Inferior parietal cortex (tissue), 1 donor: Measurements from ENCODE around the gene PPP2R3B.
"Not testable (repeated sequence)": the region's sequence is repeated elsewhere in the genome, so short reads cannot be mapped to it uniquely, and the experiment has no call there.

Experiments used
- DNase-seq: peaks from one replicate; pipeline ENCODE4 v3.0.0-alpha.2; 2016; ENCODE audit errors: extremely low spot score

PPP2R3B gene

DNA sequence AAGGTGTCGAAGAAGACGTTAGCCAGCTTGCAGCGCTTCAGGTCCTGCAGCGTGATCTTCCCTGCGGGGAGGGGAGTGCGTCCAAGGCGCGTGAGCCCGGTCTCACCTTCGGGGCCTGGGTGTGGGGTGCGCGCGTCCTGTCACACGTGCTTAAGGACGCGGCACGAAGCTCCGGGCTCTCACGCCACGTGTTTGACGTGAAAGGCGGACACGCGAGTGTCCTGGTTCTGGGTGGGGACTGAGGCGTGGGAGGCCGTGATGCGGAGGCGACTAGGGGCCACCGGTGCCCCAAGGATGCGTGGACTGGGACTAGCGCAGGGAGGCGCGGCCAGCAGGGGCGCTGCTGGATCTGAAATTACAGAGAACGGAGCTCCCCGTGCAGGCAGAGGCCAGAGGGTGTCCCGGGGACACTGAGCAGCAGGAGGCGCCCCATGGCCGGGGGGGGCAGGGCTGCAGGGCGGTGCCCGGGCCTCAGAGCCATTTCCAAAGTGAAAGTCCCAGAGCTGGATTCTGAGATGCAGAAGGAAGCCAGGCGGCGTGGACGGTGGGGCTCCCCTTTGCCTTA, 47.8 kb downstream of the PPP2R3B start:
- DNase-seq, result no peak

DNA sequence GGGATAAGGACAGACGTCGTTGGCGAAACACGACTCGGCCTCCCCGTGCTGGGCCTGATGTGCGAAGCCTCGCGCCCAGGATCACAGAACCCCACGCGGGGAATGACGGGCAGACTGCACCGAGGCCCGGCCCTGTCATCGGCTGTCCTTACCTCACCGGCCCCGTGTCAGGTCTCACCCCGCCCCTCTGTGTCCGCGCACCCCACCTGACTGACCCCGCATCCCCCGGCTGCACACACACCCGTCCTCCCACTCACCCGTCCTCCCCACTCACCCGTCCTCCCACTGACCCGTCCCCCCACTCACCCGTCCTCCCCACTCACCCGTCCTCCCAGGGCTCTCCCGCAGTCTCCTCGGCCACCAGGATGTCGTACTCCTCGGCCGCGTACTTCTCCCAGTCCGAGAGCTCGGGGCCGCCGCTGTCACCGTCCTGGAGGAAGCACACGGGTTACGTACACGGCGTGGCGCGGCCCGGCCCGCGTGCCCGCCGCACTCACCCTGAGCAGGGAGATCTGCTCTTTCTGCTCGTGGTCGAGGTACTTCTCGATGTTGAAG, 48.3 kb downstream of the PPP2R3B start:
- no peak for DNase-seq

DNA sequence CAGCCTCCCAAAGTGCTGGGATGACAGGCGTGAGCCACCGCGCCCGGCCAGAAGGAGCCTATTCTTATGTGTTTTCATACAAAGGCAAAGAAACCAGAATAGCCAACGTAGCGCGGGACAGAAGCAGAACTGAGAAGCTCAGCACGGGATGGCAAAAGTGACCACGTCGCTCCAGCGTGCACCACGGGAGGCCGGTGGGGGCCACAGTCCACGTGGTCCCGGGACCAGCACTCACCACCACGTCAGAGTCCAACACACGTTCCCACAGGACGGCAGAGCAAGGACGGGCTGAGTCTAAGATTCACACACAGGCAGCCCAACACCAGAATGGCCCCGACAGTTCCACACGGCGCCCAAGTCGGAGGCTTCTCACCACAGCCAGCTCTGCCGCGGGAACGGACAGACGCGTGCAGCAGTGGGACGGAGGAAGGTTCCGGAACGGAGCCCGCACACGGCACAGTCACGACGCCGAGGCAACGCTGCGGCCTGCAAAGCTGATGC, 49.3 kb downstream of the PPP2R3B start:
- DNase-seq, result no peak

DNA sequence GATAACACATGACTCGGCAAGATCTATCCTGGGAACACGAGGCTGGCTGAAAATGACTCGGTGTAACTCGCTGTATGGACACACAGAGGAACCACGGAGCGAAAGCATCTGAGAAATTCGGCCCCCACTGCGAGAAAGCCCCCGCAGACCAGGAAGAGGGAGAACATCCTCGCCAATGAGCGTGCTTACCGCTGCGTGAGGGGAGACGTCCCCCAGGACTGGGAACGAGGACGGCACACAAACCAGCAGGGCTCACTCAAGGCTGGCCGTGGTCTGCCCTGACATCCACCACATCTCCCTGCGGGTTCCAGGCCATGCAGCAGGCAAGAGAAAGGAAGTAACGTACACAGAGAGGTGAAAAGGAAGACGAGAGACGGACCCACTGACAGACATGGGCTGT, 50.5 kb downstream of the PPP2R3B start:
- DNase-seq, result no peak

DNA sequence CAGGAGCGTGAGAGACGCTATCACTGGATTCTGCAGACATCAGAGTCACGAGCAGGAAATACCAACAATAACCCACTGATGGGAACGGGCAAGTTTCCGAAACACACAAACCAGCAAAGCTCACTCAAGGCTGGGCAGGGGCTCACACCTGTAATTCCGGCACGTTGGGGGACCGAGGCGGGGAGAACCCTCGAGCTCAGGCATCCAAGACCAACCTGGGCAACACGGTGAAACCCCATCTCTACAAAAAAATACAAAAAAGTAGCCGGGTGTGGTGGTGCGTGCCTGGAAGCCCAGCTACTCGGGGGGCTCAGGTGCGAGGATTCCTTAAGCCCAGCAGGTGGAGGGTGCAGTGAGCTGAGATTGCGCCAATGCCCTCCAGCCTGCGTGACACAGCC, 51.0 kb downstream of the PPP2R3B start:
- DNase-seq, result no peak

DNA sequence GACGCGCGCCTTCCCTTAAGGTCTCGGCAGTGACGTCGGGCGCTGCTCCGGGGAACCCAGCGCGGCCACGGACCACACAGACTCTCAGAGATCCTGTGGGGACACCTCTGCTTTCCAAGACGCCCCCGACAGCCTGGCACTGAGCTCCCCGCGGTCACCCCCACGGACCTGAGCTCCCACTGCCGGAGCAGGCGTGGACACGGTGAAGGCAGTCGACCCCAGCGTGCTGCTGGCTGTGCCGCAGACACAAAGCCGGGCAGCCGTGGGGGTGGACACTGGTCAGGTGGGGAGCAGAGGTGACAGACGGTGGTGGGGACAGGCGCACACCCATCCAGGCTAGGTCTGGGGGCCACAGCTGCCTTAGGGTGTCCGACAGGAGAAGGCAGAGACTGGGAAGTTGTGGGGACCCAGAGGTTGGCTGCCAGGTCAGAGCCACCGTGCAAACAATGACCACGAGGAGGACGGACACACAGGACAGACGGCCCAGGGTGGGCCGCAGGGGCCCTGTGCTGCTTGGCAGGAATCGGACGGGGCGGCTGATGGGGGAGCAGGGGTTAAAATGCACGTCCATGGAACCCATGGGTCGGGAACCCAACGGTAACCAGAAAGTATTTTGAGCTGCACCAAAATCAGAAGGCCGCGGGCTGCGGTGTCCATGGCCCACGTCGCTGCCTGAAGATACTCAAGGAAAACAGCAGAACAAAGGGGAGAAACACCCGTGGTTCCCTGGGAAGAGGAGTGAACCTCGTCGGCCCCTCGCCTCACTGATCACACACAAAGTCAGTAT, 51.5 kb downstream of the PPP2R3B start:
- DNase-seq, result no peak

DNA sequence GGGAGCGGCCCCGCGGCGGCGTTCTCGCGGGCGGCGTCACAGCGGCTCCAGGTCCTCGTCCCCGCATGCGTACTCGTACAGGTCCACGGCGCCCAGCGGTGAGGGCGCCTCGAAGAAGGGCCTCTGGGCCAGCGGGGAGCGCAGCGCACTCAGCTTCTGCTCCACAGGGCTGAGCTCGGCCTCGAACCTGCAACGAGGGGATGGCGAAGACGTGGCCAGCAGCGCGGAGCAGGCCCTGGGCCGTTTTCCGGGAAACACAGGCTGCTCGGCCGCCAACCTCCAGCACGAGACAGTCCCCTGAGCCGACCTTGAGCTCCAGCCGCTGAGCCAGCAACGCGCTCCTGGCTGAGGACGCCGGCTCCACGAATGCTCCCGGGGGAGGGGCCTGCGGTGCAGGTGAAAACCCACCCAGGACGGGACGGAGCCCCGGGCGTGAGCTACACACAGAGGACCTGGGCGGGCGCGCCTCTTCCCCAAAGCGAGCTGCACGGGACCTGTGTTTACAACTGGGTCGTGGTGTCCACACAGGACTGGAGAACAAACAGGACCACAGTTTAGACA, 52.3 kb downstream of the PPP2R3B start:
- no peak for DNase-seq

DNA sequence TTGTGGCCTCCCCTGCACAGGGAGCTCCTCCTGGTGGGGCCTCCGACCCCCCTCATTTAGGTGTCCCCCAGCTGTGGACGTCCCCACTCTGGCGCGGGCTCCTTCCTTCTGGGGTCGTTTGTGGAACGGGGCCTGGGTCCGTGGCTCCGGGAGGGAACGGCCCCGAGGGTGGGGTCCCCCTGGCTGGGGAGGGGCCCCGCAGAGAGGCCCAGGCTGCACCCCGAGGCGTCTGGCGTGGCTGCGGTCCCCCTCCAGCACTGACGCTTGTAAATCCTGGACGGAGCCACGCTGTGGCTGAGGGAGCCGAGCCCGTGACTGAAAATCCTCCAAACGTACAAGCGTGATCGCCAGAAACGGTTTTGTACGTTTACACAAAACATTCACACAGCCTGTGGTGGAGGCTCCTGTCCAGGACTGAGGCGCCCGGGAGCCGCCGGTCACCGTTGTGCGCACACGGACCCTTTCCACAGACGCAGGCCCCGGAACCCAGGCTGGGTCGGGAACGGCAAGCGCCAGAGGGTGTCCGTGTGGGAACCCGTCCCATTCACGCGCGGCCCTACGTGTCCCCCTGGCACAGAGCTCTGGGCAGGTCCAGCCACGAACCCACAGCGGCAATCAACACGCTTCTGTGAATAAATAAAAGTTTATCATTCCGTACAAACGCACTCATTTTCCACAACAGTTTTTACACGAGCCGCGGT, 52.9 kb downstream of the PPP2R3B start:
- DNase-seq, result no peak

DNA sequence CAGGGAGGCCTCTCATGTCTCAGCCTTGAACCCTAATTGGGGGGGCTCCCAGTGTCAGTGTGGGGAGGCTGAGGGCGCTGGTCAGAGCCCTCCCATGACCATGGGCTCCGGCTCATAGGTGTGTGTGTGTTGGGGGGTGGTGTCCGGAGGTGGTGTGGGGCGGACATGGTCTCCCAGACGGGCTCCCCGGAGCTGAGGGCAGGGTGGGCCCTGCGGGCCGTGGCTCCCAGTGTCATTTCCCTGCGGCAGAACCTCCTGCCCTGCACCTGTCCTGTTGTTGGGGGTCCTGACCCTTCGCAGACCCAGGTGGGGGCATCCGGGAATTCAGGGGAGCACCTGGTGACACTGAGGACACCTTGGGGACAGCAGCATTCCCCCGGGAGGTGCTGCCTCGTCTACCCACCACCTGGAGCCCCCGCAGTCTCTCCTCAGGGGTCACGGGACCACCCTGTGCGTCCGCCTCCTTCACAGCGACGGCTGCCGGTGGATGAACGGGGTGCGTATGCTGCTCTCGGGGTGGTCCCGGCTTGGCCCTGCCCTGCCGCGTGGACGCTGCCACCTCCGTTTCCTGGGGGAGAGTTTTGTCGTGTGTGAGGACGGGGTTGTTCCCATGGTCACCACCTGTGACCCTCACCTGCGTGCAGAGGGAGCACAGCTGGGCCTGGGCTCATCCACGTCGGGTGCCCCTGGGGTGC, 53.6 kb downstream of the PPP2R3B start:
- DNase-seq, result no peak

DNA sequence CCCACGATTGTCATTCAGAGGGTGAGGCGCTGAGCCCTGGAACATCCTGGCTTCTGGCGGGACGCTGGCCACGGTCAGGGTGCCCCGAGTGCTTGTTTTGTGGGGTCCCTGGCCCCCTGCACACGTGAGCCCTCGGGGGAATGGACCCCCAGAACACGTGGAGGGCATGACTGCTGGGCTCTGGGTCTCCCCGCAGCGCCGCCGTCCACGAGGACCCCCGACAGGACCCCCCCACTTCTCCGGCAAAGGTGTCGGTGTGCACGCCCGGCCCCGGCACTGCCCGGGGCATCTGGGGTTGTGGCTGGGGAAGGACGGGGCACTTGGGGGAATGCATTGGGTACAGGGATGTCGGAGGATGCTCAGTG, 54.2 kb downstream of the PPP2R3B start:
- no peak for DNase-seq

DNA sequence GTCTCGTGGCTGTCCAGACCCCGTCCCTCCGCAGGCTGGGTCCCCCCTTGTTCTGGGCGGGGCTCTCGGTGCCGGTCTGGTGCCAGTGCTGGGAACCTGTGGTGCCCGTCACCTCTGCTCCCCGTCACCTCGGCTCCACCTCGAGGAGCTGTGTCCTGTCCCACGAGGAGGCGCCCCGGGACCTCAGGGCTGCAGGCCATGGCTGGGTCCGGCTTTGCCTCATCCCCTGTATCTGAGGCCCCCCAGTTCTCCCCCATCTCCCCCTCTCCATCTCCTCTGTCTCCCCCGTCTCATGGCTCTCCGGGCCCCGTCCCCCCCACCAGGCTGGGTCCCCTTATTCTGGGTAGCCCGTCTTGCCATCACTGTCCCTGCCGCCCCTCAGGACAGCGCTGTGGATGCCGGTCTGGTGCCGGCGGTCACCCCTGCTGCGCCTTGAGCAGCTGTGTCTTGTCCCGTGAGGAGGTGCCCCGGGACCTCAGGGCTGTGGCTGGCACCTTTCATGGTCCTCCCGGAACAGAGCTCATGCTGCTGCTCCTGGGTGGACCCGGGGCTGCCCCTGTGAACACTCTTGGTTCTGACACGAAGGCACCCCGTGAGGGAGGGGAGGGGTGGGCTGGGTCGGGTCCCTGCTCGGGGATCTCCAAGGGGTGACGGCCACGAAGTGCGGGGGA, 54.7 kb downstream of the PPP2R3B start:
- no peak for DNase-seq

DNA sequence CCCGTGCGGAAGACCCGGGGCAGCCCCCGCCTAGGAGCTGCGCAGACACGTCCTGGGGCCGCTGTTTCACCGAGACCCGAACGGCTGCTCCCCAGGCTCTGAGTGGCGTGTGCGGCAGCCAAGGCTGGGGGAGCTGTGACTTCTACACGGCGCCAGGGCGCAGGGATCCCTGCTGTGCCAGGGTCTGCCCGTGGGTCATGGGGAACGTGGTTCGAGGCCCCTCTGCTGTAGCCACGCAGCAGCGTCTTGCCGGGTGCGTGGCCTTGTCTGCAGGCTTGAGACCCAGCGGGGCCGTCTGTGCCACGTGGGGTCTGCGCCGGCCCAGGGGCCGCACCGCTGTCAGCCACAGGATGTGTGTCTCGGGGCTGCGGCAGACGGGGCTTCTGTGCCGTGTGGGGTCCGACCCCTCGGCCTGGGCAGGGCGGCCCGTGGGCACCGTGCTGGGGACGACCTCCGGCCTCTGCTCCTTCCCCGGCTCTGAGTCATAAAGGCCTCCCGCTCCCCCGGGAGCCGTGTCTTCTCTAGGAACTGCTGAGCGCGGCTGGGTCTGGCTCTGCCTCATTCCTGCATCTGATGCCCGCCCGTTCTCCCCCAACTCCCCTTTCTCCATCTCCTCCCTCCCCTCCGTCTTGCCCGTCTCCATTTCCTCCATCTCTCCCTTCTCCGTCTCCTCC, 55.4 kb downstream of the PPP2R3B start:
- no peak for DNase-seq

DNA sequence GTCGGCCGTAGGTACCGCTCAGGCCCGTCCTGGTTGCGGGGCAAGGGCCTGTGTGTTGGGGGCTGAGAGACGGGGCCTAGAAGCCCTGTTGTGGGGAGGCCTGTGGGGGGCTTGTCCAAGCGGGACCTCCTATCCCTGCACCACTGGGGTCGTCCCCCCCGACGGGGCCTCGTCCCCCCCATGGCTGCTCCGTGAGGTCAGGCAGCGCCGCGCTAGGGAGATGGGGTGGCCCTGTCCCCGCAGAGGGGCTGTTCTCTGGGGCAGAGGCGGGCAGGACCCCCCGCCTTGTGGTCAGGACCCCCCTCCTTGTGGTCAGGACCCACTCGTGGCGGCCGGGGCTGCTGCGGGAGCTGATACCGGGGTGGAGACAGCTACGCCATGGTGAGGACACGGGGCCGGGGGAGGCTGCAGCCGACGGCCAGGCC, 56.0 kb downstream of the PPP2R3B start:
- DNase-seq, result no peak

DNA sequence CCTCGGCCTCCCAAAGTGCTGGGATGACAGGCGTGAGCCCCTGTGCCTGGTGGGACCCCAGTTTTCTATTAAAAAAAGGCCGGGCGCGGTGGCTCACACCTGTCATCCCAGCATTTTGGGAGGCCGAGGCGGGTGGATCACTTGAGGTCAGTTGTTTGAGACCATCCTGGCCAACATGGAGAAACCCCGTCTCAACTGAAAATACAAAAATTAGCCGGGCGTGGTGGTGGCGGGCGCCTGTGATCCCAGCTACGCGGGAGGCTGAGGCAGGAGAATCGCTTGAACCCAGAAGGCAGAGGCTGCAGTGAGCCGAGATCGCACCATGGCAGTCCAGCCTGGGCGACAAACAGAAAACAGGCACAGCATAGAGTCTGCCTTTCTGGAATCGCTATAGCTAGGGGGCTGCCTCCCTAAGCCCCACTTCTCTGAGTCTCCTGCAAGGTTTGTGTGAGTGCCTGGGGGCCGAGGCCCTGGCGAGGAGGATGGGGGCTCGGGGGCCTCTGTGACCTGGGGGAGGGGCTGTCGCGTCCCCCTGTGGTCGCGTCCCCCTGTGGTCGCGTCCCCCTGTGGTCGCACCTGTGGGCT, 56.5 kb downstream of the PPP2R3B start:
- not testable (repeated sequence) for DNase-seq

DNA sequence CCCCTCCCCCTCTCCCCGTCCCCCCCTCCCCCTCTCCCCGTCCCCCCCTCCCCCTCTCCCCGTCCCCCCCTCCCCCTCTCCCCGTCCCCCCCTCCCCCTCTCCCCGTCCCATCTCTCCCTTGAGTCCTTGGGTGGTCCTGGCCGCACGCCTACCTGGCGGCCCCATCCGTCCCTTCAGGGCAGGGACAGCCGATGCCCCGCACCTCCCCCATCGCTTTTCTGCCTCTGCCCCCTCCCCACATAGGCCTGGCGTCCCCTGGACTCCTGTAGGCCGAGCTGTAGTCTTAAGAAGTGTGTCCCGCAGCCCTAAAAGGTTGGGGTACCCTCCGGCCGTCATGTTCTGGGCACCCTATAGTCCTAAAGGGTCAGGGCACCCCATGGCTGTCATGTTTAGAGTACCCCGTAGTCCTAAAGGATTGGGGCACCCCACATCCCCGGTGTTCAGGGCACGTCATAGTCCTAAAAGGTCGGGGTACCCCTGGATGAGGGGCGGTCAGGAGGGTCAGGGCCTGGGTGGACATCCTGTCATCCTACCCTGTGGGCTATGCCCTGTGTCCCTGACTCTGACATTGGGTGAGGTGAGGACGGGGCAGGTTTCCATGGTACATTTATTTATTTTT, 57.3 kb downstream of the PPP2R3B start:
- no peak for DNase-seq

DNA sequence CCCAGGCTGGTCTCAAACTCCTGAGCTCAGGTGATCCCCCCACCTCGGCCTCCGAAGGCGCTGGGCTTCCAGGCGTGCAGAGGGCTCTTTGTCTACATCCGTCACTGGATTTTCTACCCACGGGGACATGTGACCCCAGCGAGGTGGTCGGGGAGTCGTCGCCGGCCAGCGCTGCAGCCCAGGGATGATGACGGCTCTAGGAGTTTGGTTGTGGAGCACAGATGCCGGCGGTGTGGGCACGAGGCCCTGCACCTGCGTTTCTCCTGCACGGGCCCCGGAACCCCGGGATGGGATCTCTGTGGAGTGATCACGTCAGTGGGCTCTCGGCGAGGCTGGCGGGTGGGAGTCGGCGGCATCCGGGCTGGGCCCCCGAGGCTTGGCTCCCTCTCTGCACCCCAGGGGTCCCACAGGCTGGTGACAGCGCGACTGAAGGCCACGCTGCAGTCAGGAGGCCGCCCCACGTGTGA, 59.0 kb downstream of the PPP2R3B start:
- DNase-seq, result no peak

DNA sequence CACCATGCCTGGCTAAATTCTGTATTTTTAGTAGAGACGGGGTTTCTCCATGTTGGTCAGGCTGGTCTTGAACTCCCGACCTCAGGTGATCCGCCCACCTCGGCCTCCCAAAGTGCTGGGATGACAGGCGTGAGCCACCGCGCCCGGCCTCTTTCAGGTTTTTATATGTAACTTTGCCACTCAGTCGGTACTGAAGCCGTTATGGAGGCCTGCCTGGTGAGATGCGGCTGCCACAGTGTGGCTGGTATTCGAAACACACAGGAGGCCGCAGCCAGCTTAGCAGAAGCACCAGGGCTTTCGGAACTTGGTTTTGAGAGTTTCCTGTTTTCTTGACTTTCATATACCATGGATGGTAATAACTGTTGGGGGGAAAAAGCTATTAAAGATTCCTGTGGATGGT, 62.0 kb downstream of the PPP2R3B start:
- DNase-seq, result not testable (repeated sequence)

DNA sequence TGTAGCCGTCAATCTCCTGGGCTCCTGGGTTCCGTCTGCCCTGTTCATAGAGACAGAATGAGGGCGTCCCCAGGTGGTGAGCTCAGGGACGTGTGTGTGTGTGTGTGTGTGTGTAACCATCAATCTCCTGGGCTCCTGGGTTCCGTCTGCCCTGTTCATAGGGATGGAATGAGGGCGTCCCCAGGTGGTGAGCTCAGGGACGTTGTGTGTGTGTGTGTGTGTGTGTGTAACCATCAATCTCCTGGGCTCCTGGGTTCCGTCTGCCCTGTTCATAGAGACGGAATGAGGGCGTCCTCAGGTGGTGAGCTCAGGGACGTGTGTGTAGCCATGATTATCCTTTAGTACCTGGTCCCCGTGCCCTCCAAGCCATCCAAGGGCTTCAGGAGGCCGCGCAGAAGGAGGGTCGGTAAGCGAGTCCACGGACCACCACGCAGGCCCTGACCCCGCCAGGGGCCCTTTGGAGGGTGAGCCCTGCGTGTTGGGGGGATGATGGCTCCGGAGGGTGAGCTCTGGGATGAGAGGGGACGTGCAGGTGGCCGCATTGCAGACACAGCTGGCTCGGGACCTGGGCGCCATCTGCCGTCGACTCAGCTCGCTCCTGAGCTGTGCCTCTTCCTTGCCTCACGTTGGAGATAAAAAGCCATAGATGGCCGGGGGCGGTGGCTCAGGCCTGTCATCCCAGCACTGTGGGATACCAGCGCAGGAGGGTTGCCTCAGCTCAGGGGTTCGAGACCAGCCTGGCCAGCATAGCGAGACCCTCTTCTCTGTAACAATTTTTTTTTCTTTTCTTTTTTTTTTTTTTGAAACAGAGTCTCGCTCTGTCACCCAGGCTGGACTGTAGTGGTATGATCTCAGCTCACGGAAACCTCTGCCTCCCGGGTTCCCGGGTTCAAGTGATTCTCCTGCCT, 62.7 kb downstream of the PPP2R3B start:
- no peak for DNase-seq
